GM12874 (cell line): ENCODE measurements around the gene INO80.

Experiments used
- CTCF ChIP-seq: IDR thresholded peaks from 2 replicates; pipeline ENCODE4 v1.5.1; 2011; ENCODE audit warnings: low read depth, mild to moderate bottlenecking, control low read depth, low read length, moderate library complexity; ENCODE audit not compliant: insufficient read depth

The INO80 gene

GRCh38 chr15:40969363-40969762 lies 146.7 kb downstream of the INO80 start:
- no peak for TF ChIP-seq CTCF

GRCh38 chr15:40968290-40969085 lies 147.6 kb downstream of the INO80 start:
- TF ChIP-seq CTCF = no peak

- TF ChIP-seq CTCF = no peak
These were observed 151.4 kb downstream of the INO80 start for GRCh38 chr15:40964634-40965033.

GRCh38 chr15:40964006-40964405 lies 152.1 kb downstream of the INO80 start:
- no peak for TF ChIP-seq CTCF

- TF ChIP-seq CTCF = no peak
These were observed 152.9 kb downstream of the INO80 start for GRCh38 chr15:40963201-40963600.

- TF ChIP-seq CTCF = no peak
These were observed 155.2 kb downstream of the INO80 start for GRCh38 chr15:40960925-40961324.

GRCh38 chr15:40960151-40960885 lies 155.8 kb downstream of the INO80 start:
- TF ChIP-seq CTCF = no peak
